Measurements from ENCODE around the gene LILRB5. TPM values are rescaled to one million over a fixed set of nuclear protein-coding genes. Genes with fewer than 3 reads are reported as not detected.

The LILRB5 gene
- total and polyA plus RNA-seq, 2 of the 8 experiments (the other 6 are each of a cell fraction or from before 2014, with no cell fraction given) = 0.05 TPM; not detected in 1

GRCh38 chr19:54302257-54302656 is 45.2 kb upstream of the LILRB5 start:
- Histone ChIP-seq H2BK20ac (ENCODE audit: low read length) (no peak overlapping the region), H3K9me3 (ENCODE audit: insufficient read depth in 2 of 2, low read depth in 1 of 2, low read length in 1 of 2) (no peaks in the 10 kb centered on the region; a peak in 1 of 4 replicates), H3K4ac (replicated peaks; ENCODE audit: insufficient read length, low read depth, low read length) (no peak overlapping the region), H4K20me1 (replicated peaks in 1 of 2; ENCODE audit: control insufficient read depth in 1 of 2, insufficient read depth in 2 of 2, low read length in 2 of 2) (no peaks in the 10 kb centered on the region), H3K23ac (ENCODE audit: insufficient read length) (no peak overlapping the region), H2BK12ac (ENCODE audit: low read depth, low read length) (no peak overlapping the region), H2AK5ac (ENCODE audit: low read depth, low read length) (no peak overlapping the region), H3K27me3 (replicated peaks in 1 of 4; ENCODE audit: control insufficient read depth in 3 of 4, extremely low read depth in 1 of 4, insufficient read depth in 3 of 4, low read length in 3 of 4) (0 out of 7 replicates have a peak, but pooled peaks cover 0 to 8% (median 0%) of the 10 kb centered on the region in 4 experiments), H4K8ac (ENCODE audit: extremely low read depth, insufficient read depth, low read length) (no peak overlapping the region), H3K4me3 (ENCODE audit: extremely low read depth in 1 of 4, insufficient read depth in 2 of 4, low read depth in 3 of 4, low read length in 4 of 4) (no peak overlapping the region), H4K91ac (replicated peaks; ENCODE audit: insufficient read length, low read length) (no peak overlapping the region), H3K79me2 (ENCODE audit: control insufficient read depth in 1 of 2, insufficient read depth in 2 of 2, low read length in 2 of 2) (no peaks in the 10 kb centered on the region), H3K9ac (replicated peaks in 1 of 4; ENCODE audit: extremely low read depth in 1 of 4, low read depth in 3 of 4, low read length in 3 of 4) (no peak overlapping the region), H2BK15ac (ENCODE audit: low read length) (no peak overlapping the region), H3K18ac (ENCODE audit: extremely low read depth, low read length) (no peak overlapping the region), H3K14ac (ENCODE audit: insufficient read length) (no peak overlapping the region), H3K79me1 (ENCODE audit: low read depth, low read length) (no peaks in the 10 kb centered on the region), H2AFZ (ENCODE audit: low read length) (no peak overlapping the region), H3K4me1 (replicated peaks in 1 of 4; ENCODE audit: control insufficient read depth in 3 of 4, insufficient read depth in 4 of 4, low read length in 3 of 4) (no peaks in the 10 kb centered on the region), H3K36me3 (ENCODE audit: control insufficient read depth in 2 of 4, insufficient read depth in 4 of 4, low read length in 3 of 4) (no peaks in the 10 kb centered on the region), H3K23me2 (ENCODE audit: low read depth, low read length) (no peaks in the 10 kb centered on the region), H2BK120ac (replicated peaks; ENCODE audit: low read depth, low read length) (no peak overlapping the region), H3K56ac (replicated peaks; ENCODE audit: insufficient read length, low read depth, low read length) (no peak overlapping the region), H4K5ac (ENCODE audit: insufficient read length, low read depth, low read length) (no peak overlapping the region), H3K27ac (ENCODE audit: low read depth, low read length) (no peak overlapping the region), H2BK5ac (ENCODE audit: low read depth, low read length) (no peak overlapping the region), H3K4me2 (ENCODE audit: insufficient read depth in 1 of 2, low read depth in 2 of 2, low read length in 2 of 2) (no peak overlapping the region)
- POLR2A ChIA-PET (ENCODE audit: partially characterized antibody) = no interaction called here
- no peak for FAIRE-seq
- no peak for DNase-seq (ENCODE audit: low read depth in 1 of 2, low spot score in 2 of 2)
- 95% methylated on average over 4 of the region's 4 CpGs; no CpG with 5 or more reads in 1 of the 2 experiments for WGBS, 2 experiments (ENCODE audit: extremely low coverage in 1 of 2, insufficient coverage in 1 of 2, insufficient read length in 1 of 2, insufficient replicate concordance in 2 of 2, low coverage in 1 of 2, low lambda C conversion rate in 2 of 2, missing lambda C conversion rate in 1 of 2)
- CTCF ChIA-PET (ENCODE audit: partially characterized antibody) = interaction anchor here (0.7 kb wide), 1 partner anchor 824 kb away, joined by 3 read pairs; no protein-coding TSS in a partner anchor
- TF ChIP-seq NRF1 (IDR thresholded peaks at IDR 0.05; ENCODE audit: low read depth, low read length) = no peak
- no peak for TF ChIP-seq TEAD4 (IDR thresholded peaks at IDR 0.05; ENCODE audit: low read depth, low read length)
- TF ChIP-seq KDM1A (IDR thresholded peaks at IDR 0.05; ENCODE audit: borderline replicate concordance, low read length) = no peak

Data from H1 (cell line).